Muscle of back (tissue), 11 donors: ENCODE measurements around the gene FOLR3. TPM values are rescaled to one million over a fixed set of nuclear protein-coding genes. Genes with fewer than 3 reads are reported as not detected.
"Not testable (repeated sequence)": the region's sequence is repeated elsewhere in the genome, so short reads cannot be mapped to it uniquely, and the experiment has no call there.

Experiments
- DNase-seq, 3 donors: peaks; one replicate each; pipeline versions ENCODE4 v3.0.0 to v3.0.0-alpha.2; 2013
- polyA plus RNA-seq, 10 donors: library from polyadenylated mRNA; unstranded; fragments of 120-200 nt; gene quantifications; one replicate each; pipeline ENCODE4 v1.2.1, GENCODE V29; 2013; ENCODE audit not compliant: insufficient read length in 10 of 10

The FOLR3 gene
- polyA plus RNA-seq, 10 donors: not detected

GRCh38 chr11:72123117-72123653 is 12.3 kb upstream of the FOLR3 start:
- no peak for DNase-seq

GRCh38 chr11:72124046-72124445 is 11.5 kb upstream of the FOLR3 start:
- DNase-seq: no peak

- no peak for DNase-seq
These were observed 9.6 kb upstream of the FOLR3 start for GRCh38 chr11:72125956-72126355.

- no peak for DNase-seq
These were observed 7.6 kb upstream of the FOLR3 start for GRCh38 chr11:72127923-72128322.

GRCh38 chr11:72129381-72129780 is 6.1 kb upstream of the FOLR3 start:
- no peak for DNase-seq

GRCh38 chr11:72132646-72133045 is 2.9 kb upstream of the FOLR3 start:
- DNase-seq: no peak

GRCh38 chr11:72135891-72136683 is 562 bp downstream of the FOLR3 start:
- no peak for DNase-seq

GRCh38 chr11:72136684-72137262 is 1.2 kb downstream of the FOLR3 start:
- no peak for DNase-seq

GRCh38 chr11:72138821-72139390 is 3.4 kb downstream of the FOLR3 start:
- no peak for DNase-seq

- no peak for DNase-seq
These were observed 4.0 kb downstream of the FOLR3 start for GRCh38 chr11:72139500-72139899.

- DNase-seq: no peak
These were observed 5.1 kb downstream of the FOLR3 start for GRCh38 chr11:72140661-72141060.

GRCh38 chr11:72141066-72141465 is 5.5 kb downstream of the FOLR3 start:
- DNase-seq: peak in 1 of 3 donors; percentile 78

GRCh38 chr11:72142086-72142485 is 6.6 kb downstream of the FOLR3 start:
- DNase-seq: not testable (repeated sequence)

GRCh38 chr11:72142543-72142942 is 7.0 kb downstream of the FOLR3 start:
- DNase-seq: not testable (repeated sequence)

- peak in 1 of 3 donors; percentile 46 for DNase-seq
These were observed 9.5 kb downstream of the FOLR3 start for GRCh38 chr11:72144807-72145565.

GRCh38 chr11:72146625-72147024 is 11.1 kb downstream of the FOLR3 start:
- DNase-seq: peak in 1 of 3 donors; percentile 4

- no peak for DNase-seq
These were observed 15.4 kb downstream of the FOLR3 start for GRCh38 chr11:72150882-72151281.

- not testable (repeated sequence) for DNase-seq
These were observed 18.3 kb downstream of the FOLR3 start for GRCh38 chr11:72153874-72154273.

- no peak for DNase-seq
These were observed 19.3 kb downstream of the FOLR3 start for GRCh38 chr11:72154816-72155215.

GRCh38 chr11:72155751-72156150 is 20.2 kb downstream of the FOLR3 start:
- no peak for DNase-seq

GRCh38 chr11:72157131-72157530 is 21.6 kb downstream of the FOLR3 start:
- no peak for DNase-seq

GRCh38 chr11:72160319-72160718 is 24.8 kb downstream of the FOLR3 start:
- DNase-seq: no peak
